A549 treated with AZD2906 at 1 μM for 4 hours (cell line): ENCODE results near the gene NRG4. TPM values are rescaled to one million over a fixed set of nuclear protein-coding genes. Genes with fewer than 3 reads are reported as not detected.

Source experiments
- total RNA-seq: library from RNA; stranded (reverse); fragments of 200-300 nt; extraction: Qiagen RNA extraction; gene quantifications from 5 replicates; pipeline ENCODE4 v1.2.3, GENCODE V29; 2022

Gene NRG4
- total RNA-seq: 0.57 to 1.7 TPM (median 0.94 TPM) in 5 replicates

GRCh38 chr15:76011627-76012551 is at the start of gene NRG4:
Gene NRG4 (minus strand): TSS chr15:76012424. CDS start chr15:76011230, 1,194 bp downstream.

GRCh38 chr15:76059320-76060117 is 47.3 kb upstream of the NRG4 start, which contains the start of gene TMEM266:
Gene TMEM266 (plus strand): TSS chr15:76059985. CDS start chr15:76134264, 74,279 bp downstream.

GRCh38 chr15:75903331-75904239 is 108.6 kb downstream of the NRG4 start, which contains the start of gene FBXO22:
Gene FBXO22 (plus strand): TSS chr15:75903878. CDS start chr15:75903964, 86 bp downstream.

Other genes starting within 250 kb of the NRG4 start
- gene UBE2Q2, start 169.0 kb downstream of the NRG4 start, total RNA-seq: 38.4 to 44.9 TPM (median 41.9 TPM) in 5 replicates
- gene FBXO22, start 108.5 kb downstream of the NRG4 start, total RNA-seq: 65.4 to 79.8 TPM (median 76.7 TPM) in 5 replicates
- gene TMEM266, start 47.6 kb upstream of the NRG4 start, total RNA-seq: 0.17 to 0.33 TPM (median 0.24 TPM) in 5 replicates